GM10248 (cell line): ENCODE results near the gene ANKRD35.

Experiments
- CTCF ChIA-PET: fragments of 300-600 bp; sonication (Branson Sonifier 250); formaldehyde crosslinking; extraction: SDS; loops from one replicate; lab custom pipeline; 2021; ENCODE audit warnings: antibody characterized with exemption; lab: Yijun Ruan, JAX
- POLR2A ChIA-PET: fragments of 350-650 bp; sonication (Branson Sonifier 250); formaldehyde crosslinking; extraction: SDS; loops from one replicate; lab custom pipeline; 2020; ENCODE audit warnings: antibody characterized with exemption; lab: Yijun Ruan, JAX
- DNase-seq: peaks from one replicate; pipeline ENCODE4 v3.0.0; 2012; ENCODE audit errors: extremely low spot score
- TF ChIP-seq, protein P1 (sequence below): IDR thresholded peaks from 2 replicates; pipeline ENCODE4 v1.5.1; 2012; ENCODE audit warnings: mild to moderate bottlenecking, low read depth; ENCODE audit errors: extremely low read depth, missing control alignments, control extremely low read depth

ANKRD35 gene

DNA sequence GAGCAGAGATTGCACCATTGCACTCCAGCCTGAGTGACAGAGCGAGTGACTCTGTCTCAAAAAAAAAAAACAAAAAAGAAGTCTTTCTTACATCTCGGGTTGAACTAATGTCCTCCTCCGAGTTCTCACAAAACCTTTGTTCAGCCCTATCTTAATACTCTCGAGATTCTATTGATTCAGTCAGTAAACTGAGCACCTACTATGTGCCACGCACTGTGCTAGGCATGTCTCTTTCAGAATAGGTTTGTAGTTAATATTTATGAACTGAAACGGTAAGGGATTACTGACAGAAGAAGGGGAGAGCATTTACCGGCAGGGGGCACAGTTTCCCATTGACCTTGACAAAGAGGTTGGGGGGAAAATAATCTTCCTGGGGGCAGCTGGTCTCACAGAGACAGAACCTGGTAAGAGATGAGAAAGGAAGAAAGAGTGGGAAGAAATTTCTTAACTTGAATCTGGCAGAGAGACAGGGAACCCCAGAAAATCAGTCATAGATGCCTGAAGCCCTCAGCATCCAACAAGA lies 30.2 kb downstream of the ANKRD35 start:
- TF ChIP-seq, protein P1, sequence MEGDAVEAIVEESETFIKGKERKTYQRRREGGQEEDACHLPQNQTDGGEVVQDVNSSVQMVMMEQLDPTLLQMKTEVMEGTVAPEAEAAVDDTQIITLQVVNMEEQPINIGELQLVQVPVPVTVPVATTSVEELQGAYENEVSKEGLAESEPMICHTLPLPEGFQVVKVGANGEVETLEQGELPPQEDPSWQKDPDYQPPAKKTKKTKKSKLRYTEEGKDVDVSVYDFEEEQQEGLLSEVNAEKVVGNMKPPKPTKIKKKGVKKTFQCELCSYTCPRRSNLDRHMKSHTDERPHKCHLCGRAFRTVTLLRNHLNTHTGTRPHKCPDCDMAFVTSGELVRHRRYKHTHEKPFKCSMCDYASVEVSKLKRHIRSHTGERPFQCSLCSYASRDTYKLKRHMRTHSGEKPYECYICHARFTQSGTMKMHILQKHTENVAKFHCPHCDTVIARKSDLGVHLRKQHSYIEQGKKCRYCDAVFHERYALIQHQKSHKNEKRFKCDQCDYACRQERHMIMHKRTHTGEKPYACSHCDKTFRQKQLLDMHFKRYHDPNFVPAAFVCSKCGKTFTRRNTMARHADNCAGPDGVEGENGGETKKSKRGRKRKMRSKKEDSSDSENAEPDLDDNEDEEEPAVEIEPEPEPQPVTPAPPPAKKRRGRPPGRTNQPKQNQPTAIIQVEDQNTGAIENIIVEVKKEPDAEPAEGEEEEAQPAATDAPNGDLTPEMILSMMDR: no peak
- no peak for DNase-seq
- CTCF ChIA-PET: interaction anchor here (1.4 to 12.5 kb wide), 2 partner anchors 8 to 36 kb away, joined by 5 to 248 read pairs; partner anchors contain the start of gene NUDT17
- POLR2A ChIA-PET: no interaction called here

GRCh38 chr1:145849356-145850160 lies 36.1 kb downstream of the ANKRD35 start:
- CTCF ChIA-PET: interaction anchor here (1.1 to 14.9 kb wide), 8 partner anchors 11 to 128 kb away, joined by 3 to 277 read pairs (median 6); partner anchors contain the start of genes ANKRD35, ITGA10, PIAS3 and POLR3C
- POLR2A ChIA-PET: no interaction called here
- no peak for DNase-seq
- TF ChIP-seq, protein P1: no peak

DNA sequence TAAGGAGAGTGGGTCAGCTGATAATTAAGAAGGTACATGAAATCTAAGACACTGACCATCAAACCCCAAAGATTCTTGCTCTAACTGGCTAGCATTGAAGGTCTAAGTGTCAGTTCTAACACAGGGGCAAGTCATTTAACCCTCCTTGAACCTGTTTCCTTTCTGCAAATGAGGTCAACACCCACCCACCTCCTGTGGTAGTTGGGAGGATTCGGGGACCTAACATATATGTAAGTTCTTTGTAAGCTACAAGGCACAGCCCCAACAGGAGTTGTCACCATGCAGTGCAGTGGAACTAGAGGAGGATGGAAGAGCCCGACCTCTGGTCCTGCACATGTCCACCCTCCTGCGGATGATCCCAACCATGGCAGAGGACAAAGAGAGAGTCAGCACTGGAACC lies 37.8 kb downstream of the ANKRD35 start:
- TF ChIP-seq, protein P1: no peak
- no peak for DNase-seq
- ChIA-PET CTCF (interaction anchor here (0.9 to 14.9 kb wide), 11 partner anchors 13 to 170 kb away, joined by 3 to 277 read pairs (median 21); partner anchors contain the start of genes ANKRD34A, ANKRD35, ITGA10 and PIAS3), POLR2A (interaction anchor here (1.4 kb wide), 1 partner anchor 9 kb away, joined by 3 read pairs; no protein-coding TSS in a partner anchor)

GRCh38 chr1:145846201-145846612 lies 39.5 kb downstream of the ANKRD35 start:
- peak; percentile 67 for DNase-seq

GRCh38 chr1:145845514-145846161 lies 40.0 kb downstream of the ANKRD35 start, which contains the start of gene NUDT17:
TSS of gene NUDT17 (plus strand) at chr1:145845630. CDS start at chr1:145845641, 11 bp downstream.
- CTCF ChIA-PET: interaction anchor here (0.8 to 14.9 kb wide), 43 partner anchors 14 to 246 kb away, joined by 3 to 277 read pairs (median 5); partner anchors contain the start of genes ANKRD34A, ANKRD35, CD160 and HJV
- POLR2A ChIA-PET: interaction anchor here (0.5 to 1.8 kb wide), 5 partner anchors 11 to 144 kb away, joined by 3 to 13 read pairs (median 4); partner anchors contain the start of gene PIAS3
- peak; percentile 83 for DNase-seq
- TF ChIP-seq, protein P1: peak; percentile 89

More at GRCh38 chr1:145846201-145846612, 39.5 kb downstream of the ANKRD35 start:
- TF ChIP-seq, protein P1: peak; percentile 66
- ChIA-PET POLR2A (interaction anchor here (0.5 to 0.8 kb wide), 3 partner anchors 13 to 144 kb away, joined by 3 to 4 read pairs (median 4); partner anchors contain the start of gene PIAS3), CTCF (interaction anchor here (0.7 to 14.9 kb wide), 27 partner anchors 14 to 247 kb away, joined by 3 to 277 read pairs (median 8); partner anchors contain the start of genes ANKRD35, HJV, ITGA10 and LIX1L)
